Lower lobe of right lung (tissue), 2 donors: Measurements from ENCODE around the gene ACY1. TPM values are rescaled to one million over a fixed set of nuclear protein-coding genes. Genes with fewer than 3 reads are reported as not detected.

Experiments
- ATAC-seq, 2 donors: fragments of 200-7000 bp; cut with Tn5 transposase; one replicate each; pipeline ENCODE4 v1.9.1; 2020 to 2022; ENCODE audit warnings: mild to moderate bottlenecking in 2 of 2, moderate library complexity in 2 of 2
- DNase-seq: peaks from one replicate; pipeline ENCODE4 v3.0.0-alpha.2; 2020
- H3K27ac ChIP-seq: fragments of 200-600 bp; one replicate; pipeline ENCODE4 v1.8.0; 2022
- H3K27me3 ChIP-seq: fragments of 200-600 bp; one replicate; pipeline ENCODE4 v1.8.0; 2022; ENCODE audit warnings: low read depth
- H3K36me3 ChIP-seq: fragments of 200-600 bp; one replicate; pipeline ENCODE4 v1.8.0; 2022; ENCODE audit warnings: mild to moderate bottlenecking
- H3K4me1 ChIP-seq: fragments of 200-600 bp; one replicate; pipeline ENCODE4 v1.8.0; 2022
- H3K4me3 ChIP-seq: fragments of 200-600 bp; one replicate; pipeline ENCODE4 v1.8.0; 2022; ENCODE audit warnings: mild to moderate bottlenecking
- H3K9me3 ChIP-seq: fragments of 200-600 bp; one replicate; pipeline ENCODE4 v1.8.0; 2022
- intact Hi-C: fragments of 100-400 bp; cut with DNase I; formaldehyde crosslinking; loops from one replicate; pipeline ENCODE4 v1.11.0; 2022
- total RNA-seq: library from RNA; stranded (reverse); fragmentation: NEBNext Ultra II Directional; extraction: Animal tissue kit (Norgen Biotek cat#: 25700); gene quantifications from one replicate; pipeline ENCODE4 v1.2.1, GENCODE V29; 2021
- TF ChIP-seq, protein P1 (sequence below): fragments of 200-600 bp; IDR thresholded peaks from one replicate; pipeline ENCODE4 v1.8.0; 2022; ENCODE audit warnings: antibody characterized with exemption, mild to moderate bottlenecking
- donor health status: DM: no; HTN: yes; CAD: no; lungs with severe emphysema.

ACY1 gene
- total RNA-seq, 1 donor from 2014 or later: 20.6 TPM

DNA sequence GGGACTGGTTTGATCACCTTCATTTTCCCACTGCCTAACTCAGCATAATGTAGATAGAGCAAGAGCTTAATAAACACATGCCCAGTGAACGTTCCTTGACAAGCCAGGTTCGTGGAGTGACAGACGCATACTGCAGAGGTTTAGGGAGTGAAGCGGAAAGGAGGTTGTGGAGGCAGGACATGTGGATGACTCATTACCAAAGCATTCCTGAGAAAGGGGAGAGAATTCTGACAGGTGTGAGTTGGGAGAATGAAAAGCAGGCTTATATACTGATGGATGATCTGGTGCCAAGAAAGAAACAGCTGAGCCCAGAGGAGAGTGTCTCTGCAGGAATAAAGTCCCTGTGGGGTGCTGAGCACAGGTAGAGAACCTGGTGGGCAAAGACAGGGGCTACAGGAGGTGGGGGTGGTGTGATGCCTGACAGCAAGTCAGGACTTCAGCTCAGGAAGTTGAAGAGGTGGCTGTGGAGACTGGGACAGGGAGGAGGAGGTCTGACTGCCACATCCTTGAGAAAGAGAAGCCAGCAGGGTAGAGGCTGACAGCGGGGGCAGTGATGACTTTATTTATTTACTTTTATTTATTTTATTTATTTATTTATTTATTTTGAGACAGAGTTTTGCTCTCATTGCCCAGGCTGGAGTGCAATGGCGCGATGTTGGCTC lies 14.7 kb downstream of the ACY1 start:
- Histone ChIP-seq H3K4me1 (peaks cover 27% of the 10 kb centered on the region), H3K27me3 (no peaks in the 10 kb centered on the region), H3K27ac (no peak overlapping the region), H3K36me3 (peaks cover 21% of the 10 kb centered on the region), H3K9me3 (no peaks in the 10 kb centered on the region), H3K4me3 (no peak overlapping the region)
- DNase-seq: no peak
- TF ChIP-seq, protein P1, sequence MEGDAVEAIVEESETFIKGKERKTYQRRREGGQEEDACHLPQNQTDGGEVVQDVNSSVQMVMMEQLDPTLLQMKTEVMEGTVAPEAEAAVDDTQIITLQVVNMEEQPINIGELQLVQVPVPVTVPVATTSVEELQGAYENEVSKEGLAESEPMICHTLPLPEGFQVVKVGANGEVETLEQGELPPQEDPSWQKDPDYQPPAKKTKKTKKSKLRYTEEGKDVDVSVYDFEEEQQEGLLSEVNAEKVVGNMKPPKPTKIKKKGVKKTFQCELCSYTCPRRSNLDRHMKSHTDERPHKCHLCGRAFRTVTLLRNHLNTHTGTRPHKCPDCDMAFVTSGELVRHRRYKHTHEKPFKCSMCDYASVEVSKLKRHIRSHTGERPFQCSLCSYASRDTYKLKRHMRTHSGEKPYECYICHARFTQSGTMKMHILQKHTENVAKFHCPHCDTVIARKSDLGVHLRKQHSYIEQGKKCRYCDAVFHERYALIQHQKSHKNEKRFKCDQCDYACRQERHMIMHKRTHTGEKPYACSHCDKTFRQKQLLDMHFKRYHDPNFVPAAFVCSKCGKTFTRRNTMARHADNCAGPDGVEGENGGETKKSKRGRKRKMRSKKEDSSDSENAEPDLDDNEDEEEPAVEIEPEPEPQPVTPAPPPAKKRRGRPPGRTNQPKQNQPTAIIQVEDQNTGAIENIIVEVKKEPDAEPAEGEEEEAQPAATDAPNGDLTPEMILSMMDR: no peak
- ATAC-seq: no peak
- intact Hi-C loops: no loop called here

DNA sequence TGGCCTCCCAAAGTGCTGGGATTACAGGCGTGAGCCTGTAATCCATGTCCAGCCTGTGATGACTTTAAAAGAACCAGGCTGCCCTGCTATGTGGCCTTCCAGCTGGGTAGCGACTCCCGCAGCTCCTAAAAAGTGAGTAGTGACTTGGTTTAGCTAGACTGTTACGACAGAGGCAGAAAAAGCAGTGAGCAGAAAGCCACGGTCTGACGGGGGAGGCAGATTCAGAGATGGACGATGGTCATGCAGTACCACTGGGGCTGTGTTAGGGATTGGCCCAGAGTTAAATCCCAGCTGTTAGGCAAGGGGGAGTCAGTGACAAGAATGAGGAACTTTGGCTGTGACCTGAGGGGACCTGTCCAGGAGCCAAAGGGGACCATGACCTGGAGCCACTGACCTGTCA lies 15.4 kb downstream of the ACY1 start:
- Histone ChIP-seq H3K27ac (no peak overlapping the region), H3K36me3 (peaks cover 14% of the 10 kb centered on the region), H3K4me1 (peaks cover 24% of the 10 kb centered on the region), H3K4me3 (no peak overlapping the region), H3K27me3 (no peaks in the 10 kb centered on the region), H3K9me3 (no peaks in the 10 kb centered on the region)
- ATAC-seq (no peak), DNase-seq (no peak)
- intact Hi-C loops: no loop called here
- TF ChIP-seq, protein P1: no peak

DNA sequence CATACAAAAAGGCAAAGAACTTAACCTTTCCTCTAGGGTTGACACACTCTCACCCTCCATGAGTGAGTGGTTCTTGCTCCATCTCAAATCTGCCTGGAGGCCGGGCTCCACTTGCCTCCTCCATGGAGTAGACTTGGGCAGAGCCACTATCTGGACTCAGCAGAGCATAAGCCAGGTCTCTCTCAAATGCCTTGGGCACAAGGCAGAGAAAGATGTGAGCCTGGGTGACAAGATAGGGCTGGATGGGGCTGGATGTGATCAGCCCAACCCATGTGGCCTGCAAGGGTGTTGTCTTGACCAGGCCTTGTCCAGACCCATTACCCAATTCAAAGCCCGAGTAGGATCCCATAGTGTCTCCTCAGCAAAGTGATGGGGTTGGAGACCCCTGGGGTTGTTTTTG lies 16.5 kb downstream of the ACY1 start:
- ATAC-seq (no peak), DNase-seq (no peak)
- Histone ChIP-seq H3K36me3 (peaks cover 3% of the 10 kb centered on the region), H3K27ac (no peak overlapping the region), H3K27me3 (no peaks in the 10 kb centered on the region), H3K4me3 (no peak overlapping the region), H3K4me1 (peaks cover 21% of the 10 kb centered on the region), H3K9me3 (no peaks in the 10 kb centered on the region)
- intact Hi-C loops: loop anchor here (10.0 kb wide), 1 partner anchor 145 kb away; no protein-coding TSS in a partner anchor
- TF ChIP-seq, protein P1: no peak

- TF ChIP-seq, protein P1: peak; percentile 93
- DNase-seq (peak; percentile 83), ATAC-seq (peak; percentile 82 to 83)
- Histone ChIP-seq H3K4me1 (peaks cover 32% of the 10 kb centered on the region), H3K36me3 (no peaks in the 10 kb centered on the region), H3K4me3 (no peak overlapping the region), H3K27ac (no peak overlapping the region), H3K27me3 (no peaks in the 10 kb centered on the region), H3K9me3 (no peaks in the 10 kb centered on the region)
- intact Hi-C loops: loop anchor here (10.0 kb wide), 1 partner anchor 143 kb away; no protein-coding TSS in a partner anchor
Observed at GRCh38 chr3:52001443-52001974, 18.2 kb downstream of the ACY1 start.

DNA sequence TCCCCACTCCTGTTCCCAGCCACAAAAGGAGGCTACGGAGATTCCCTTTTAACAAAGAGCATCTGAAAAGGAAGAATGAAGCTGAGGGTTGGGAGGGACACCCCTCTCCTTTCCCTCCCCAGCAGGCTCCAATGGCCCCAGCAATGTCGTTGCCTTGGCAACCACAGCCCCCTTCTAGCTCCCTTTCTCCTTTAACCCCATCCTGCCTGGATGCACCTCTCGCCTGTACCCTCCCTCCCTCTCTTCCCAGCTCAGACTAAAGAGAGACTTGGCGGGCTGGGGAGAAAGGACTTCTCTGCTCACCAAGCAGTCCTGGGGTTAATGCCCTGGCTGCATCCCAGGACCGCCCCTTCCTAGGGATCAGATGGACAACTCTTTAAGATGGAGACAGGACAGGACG lies 19.4 kb downstream of the ACY1 start:
- H3K27me3 ChIP-seq: no peaks in the 10 kb centered on the region
- H3K4me1 ChIP-seq: peaks cover 33% of the 10 kb centered on the region
- ATAC-seq (no peak), DNase-seq (no peak)
- H3K36me3 ChIP-seq: no peaks in the 10 kb centered on the region
- TF ChIP-seq, protein P1: no peak
- H3K27ac ChIP-seq: no peak overlapping the region
- H3K4me3 ChIP-seq: no peak overlapping the region
- no peaks in the 10 kb centered on the region for H3K9me3 ChIP-seq
- intact Hi-C loops: loop anchor here (10.0 kb wide), 1 partner anchor 142 kb away; no protein-coding TSS in a partner anchor
